Stimulated activated CD8-positive, alpha-beta memory T cell treated with anti-CD3 and anti-CD28 coated beads, Interleukin-2, amount 100 ng/mL, for 48 hours (primary cell): Measurements from ENCODE around the gene TRPM5.

Experiments
- DNase-seq, 2 donors: peaks; one replicate each; pipeline ENCODE4 v3.0.0-alpha.2; 2020; ENCODE audit warnings: low read depth in 2 of 2

TRPM5 gene

GRCh38 chr11:2458321-2458720 lies 14.0 kb upstream of the TRPM5 start:
- DNase-seq, result no peak

GRCh38 chr11:2453436-2453835 lies 9.1 kb upstream of the TRPM5 start:
- no peak for DNase-seq

GRCh38 chr11:2452321-2453012 lies 8.2 kb upstream of the TRPM5 start:
- DNase-seq, result no peak

GRCh38 chr11:2451916-2452315 lies 7.6 kb upstream of the TRPM5 start:
- DNase-seq, result no peak

GRCh38 chr11:2451336-2451735 lies 7.0 kb upstream of the TRPM5 start:
- DNase-seq, result no peak

GRCh38 chr11:2450321-2451041 lies 6.2 kb upstream of the TRPM5 start:
- DNase-seq, result no peak

- DNase-seq, result no peak
These were observed 5.4 kb upstream of the TRPM5 start for GRCh38 chr11:2449548-2450320.

GRCh38 chr11:2448661-2449547 lies 4.6 kb upstream of the TRPM5 start:
- DNase-seq, result no peak

GRCh38 chr11:2447951-2448650 lies 3.8 kb upstream of the TRPM5 start:
- no peak for DNase-seq

GRCh38 chr11:2447253-2447950 lies 3.1 kb upstream of the TRPM5 start:
- DNase-seq, result no peak

- DNase-seq, result no peak
These were observed 2.4 kb upstream of the TRPM5 start for GRCh38 chr11:2446590-2447252.

- no peak for DNase-seq
These were observed 1.6 kb upstream of the TRPM5 start for GRCh38 chr11:2445746-2446551.

GRCh38 chr11:2444821-2445745 lies 769 bp upstream of the TRPM5 start, which contains the start of gene KCNQ1:
TSS of gene KCNQ1 (plus strand) at chr11:2445008. CDS start at chr11:2445099, 91 bp downstream.
- DNase-seq, result peak; percentile 47 to 49

- DNase-seq, result no peak
These were observed 908 bp downstream of the TRPM5 start for GRCh38 chr11:2443406-2443805.

GRCh38 chr11:2442589-2442988 lies 1.7 kb downstream of the TRPM5 start:
- no peak for DNase-seq

GRCh38 chr11:2441171-2441570 lies 3.1 kb downstream of the TRPM5 start:
- no peak for DNase-seq

GRCh38 chr11:2440646-2441045 lies 3.7 kb downstream of the TRPM5 start:
- DNase-seq, result no peak

- DNase-seq, result no peak
These were observed 4.5 kb downstream of the TRPM5 start for GRCh38 chr11:2439820-2440219.
